HG03558 (cell line): ENCODE data around the gene PDE9A.

ENCODE experiments used
- ATAC-seq: cut with Tn5 transposase; IDR thresholded peaks from one replicate; pipeline ENCODE4 v1.9.1; 2021; ENCODE audit warnings: moderate number of reproducible peaks; ENCODE audit not compliant: unreplicated experiment; ENCODE audit errors: extremely low read depth

Gene PDE9A

DNA sequence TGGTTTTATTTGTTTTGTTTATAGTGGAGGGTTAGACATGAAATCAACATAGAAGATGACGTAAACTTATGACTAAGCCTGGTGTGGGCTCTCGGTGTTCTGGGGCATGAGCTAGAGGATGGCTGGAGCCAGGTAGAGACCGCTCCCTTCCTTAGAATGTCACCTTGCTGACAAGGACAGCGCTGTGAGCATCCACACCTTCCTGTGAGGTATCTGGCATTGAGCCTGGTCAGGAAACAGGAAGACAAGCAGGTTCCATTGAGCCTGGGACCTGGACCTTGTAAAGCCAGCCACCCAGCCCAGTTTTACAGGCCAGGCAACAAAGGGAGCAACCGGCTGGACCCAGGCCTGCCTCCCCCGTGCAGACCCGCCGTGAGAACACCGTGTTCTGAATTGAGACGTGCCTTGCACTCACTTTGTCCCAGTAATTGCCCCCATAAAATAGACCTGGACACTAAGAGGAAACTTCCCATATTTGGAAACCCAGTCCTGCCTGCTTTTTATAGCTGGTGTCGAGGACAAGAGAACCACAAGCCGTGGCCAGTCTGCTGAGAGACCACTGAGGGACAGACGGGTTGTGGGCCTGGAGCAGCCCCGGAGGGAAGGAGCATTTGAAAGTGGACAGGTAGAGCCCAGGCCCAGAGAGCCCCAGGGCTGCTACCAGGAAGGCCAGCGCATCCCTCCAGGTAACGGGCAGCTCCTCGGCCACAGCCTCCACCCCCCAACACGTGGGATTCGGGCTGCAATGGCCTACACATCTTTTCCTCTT is 78.0 kb downstream of the PDE9A start:
- ATAC-seq = no peak

DNA sequence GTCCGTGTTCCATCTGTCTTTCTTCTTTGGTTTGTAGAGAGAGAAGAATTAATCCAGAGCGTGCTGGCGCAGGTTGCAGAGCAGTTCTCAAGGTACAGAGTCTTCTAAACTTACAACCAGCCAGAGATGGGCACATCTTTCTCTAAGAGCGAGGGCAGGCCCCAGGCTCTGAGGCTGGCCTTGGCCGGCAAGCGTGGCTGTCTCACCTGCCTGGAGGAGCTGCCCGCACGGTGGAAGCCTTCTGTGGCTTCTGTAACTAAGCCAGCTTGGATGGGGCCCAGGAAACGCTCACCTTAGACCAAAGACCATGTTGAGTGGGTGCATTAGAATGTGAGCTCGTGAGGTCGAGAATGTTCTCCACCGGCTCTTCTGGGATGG is 78.6 kb downstream of the PDE9A start:
- no peak for ATAC-seq

GRCh38 chr21:42733037-42733627 is 79.7 kb downstream of the PDE9A start:
- no peak for ATAC-seq

- no peak for ATAC-seq
Observed at GRCh38 chr21:42733874-42734273, 80.5 kb downstream of the PDE9A start.

GRCh38 chr21:42734323-42734971 is 81.0 kb downstream of the PDE9A start:
- ATAC-seq = no peak

DNA sequence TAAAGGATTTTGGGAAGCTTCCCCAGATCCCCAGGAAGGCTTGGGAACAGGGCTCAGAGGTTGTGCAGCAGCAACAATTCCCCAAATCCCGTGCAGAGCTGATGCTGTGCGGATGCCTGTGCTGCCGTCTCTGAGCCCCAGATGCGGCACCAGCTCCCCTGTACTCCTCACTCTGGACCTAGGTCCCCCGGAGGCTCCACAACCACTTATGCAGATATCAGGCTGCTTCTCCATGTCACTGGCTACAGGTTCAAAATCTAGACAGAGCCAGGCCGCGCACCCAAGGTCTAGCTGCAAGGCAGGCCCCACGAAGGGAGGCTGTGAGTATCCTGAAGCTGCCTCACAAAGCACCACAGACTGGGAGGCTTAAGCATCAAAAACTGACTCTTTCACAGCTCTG is 81.6 kb downstream of the PDE9A start:
- ATAC-seq = no peak

- no peak for ATAC-seq
Observed at GRCh38 chr21:42735944-42736343, 82.5 kb downstream of the PDE9A start.

DNA sequence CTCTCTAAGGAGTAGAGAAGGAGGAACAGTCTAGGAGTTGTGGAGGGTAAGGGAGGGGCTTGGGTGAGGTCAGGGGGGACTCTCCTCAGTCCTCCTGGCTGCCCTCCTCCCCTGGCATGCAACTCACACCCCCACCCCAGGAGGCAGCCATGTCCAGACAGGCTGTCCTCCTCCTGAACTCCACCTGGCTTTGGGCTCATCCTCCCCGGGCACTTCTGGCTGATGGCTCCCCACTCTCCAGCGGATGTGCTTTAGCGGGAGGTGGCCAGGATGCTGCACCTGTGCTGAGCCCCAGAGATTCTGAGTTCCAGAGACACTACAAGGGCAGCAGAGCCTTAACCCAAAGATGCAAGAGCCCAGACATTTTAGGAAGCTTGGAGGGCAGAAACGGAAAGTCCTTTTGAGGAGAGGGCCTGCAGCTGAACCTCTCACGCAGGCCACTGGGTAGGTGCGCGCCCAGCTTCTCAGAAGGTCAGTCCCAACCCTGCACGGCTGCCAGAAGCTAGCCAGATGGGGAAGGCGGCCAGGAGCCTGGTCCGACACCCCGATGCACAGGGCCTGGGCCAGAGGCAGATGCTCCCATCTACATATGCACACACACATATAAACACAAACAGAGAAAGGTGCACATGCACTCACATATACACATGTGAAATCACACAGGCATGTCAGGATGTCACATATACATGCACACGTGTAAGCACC is 83.4 kb downstream of the PDE9A start:
- ATAC-seq = no peak

DNA sequence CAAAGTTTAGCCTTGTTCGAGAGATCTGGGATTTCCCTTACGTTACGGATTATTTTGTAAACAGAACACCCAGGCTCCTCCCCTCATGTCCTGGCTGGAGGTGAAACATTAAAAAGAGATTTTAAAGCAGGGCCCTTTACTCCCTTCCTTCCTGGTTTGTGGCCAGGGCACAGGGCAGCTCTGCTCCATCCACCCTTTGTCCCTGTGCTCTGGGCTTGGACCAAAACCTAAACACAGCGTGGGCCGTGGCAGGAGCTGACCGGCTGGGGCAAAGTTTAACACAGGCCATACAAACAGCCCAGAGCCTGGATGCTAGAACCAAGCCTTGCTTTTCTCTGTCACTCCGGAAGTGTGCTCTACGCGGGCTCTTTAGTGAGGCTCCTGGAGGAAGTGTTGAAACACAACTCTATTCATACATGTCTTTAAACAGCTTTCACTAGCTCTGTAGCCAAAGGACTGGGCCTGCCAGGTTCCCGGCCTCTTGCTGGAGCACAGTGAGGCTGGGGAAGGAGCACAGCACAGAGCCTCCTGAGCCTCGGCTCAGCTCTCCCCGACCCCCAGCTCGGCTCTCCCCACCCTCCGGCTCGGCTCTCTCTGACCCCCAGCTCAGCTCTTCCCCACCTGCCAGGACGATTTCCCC is 84.7 kb downstream of the PDE9A start:
- no peak for ATAC-seq

DNA sequence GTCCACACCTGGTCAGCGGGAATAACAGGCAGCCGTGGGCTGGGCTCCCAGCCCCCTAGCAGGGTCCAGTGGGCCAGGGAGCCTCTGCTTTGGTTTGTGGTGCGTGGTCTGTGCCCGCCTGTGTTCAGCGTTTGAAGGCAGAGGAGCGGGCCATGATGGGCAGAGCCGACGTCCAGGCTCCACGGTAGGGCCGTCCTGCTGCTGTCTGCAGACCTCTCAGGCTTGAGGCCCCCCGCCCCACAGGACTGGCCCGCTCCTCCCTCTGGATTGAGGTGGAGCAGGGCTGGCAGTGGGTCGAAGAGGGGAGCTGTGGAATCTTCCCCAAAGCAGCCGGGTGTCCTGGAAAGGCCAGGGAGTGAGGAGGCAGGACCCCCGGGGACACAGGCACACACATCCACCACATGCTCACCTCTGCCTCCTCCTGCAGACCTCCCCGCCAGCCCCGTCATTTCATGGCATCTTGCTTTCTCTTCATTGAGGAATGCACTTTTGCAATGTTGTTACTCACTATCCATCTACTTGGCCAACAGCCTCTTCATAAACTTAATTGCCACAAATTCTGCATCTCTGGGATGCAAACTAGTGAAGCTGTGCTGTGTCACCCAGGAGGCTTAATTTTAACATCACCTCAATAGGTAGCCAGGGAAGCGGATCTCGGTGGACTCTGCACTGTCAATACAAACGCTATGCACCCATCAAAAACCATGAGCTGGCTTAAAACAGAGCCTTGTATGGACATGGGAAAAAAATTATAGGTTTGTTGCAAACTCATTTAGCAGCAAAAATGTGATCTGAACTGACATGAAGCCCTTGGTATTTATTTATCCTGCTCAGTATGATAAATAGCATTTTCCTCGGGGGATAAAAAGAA is 85.9 kb downstream of the PDE9A start:
- no peak for ATAC-seq

- no peak for ATAC-seq
Observed at GRCh38 chr21:42740405-42740909, 87.0 kb downstream of the PDE9A start.

- no peak for ATAC-seq
Observed at GRCh38 chr21:42741066-42741465, 87.6 kb downstream of the PDE9A start.

DNA sequence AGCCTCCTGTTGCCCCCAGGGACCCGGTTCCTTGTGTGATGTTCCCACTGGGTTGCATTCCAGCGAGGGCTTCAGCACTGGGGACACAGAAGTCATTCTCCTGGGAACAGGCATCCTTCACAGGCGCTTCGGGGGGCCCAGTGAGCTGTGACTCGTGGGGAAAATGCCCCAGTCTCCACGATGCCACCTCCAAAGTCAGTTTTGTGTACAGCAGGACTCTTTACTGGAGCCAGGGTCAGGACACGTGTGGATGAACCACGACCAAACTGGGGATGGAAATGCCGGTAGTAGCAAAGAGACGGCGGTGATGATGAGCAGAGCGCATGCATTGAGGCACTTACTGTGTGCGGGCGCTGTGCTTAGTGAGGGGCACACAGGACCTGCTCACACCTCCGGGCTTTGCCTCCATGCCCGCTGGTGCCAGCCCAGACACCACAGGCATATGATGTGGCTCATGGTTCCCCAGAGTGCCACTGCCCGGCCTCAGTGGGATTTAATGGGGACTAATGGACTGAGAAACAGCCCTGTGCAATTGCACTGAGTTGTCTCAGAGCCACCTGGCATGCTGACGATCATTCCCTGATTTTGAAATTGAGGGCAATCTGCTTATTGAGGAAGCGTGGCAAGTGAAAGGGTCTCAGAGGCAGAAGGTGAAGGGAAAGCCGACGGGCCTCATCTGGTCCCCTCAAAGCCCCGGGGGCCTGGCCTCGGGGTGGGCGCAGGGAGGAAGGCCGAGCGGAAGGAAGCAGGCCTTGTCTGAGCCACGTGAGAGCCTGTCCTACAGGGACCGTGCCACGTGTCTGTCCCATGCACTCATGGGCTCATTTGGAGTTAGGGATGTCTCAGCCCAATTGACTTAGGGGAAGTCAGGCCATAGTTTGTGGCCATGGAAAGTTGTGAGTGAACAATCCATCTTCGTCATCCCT is 91.4 kb downstream of the PDE9A start:
- no peak for ATAC-seq

DNA sequence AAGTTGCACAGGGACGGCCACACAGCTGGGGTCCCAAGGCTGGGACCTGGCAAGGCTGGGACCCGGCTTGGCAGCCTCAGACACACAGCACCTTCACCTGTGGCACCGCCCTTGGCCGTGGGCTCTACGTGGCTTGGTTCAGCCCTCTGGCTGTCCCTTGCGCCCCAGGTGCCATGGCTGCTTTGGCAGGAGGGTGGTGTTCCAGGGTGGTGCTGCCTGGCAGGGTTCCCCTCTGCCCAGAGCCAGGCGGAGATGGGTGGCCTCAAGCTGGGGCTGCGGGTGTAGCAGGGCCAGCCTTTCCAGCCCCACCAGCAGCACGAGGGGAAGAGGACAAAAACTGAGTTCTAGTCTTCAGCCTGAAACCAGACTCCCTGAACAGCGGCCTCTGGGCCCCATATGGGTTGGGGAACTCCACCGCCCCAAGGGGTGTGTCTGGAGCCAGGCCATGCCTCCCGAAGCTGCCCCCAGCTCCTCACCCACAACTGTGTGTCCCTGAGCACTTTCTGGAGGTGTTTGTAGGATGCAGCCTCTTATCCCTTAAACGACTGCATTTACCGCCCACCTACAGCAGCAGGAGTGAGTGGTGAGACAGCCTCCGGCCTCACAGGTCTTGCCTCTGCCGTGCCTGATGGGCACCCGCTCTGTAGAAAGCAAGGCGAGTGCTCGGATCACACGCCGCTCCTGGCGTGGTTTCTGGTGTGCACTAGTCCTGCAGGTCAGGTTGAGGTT is 92.3 kb downstream of the PDE9A start:
- ATAC-seq = no peak

GRCh38 chr21:42746240-42746592 is 92.8 kb downstream of the PDE9A start:
- no peak for ATAC-seq

DNA sequence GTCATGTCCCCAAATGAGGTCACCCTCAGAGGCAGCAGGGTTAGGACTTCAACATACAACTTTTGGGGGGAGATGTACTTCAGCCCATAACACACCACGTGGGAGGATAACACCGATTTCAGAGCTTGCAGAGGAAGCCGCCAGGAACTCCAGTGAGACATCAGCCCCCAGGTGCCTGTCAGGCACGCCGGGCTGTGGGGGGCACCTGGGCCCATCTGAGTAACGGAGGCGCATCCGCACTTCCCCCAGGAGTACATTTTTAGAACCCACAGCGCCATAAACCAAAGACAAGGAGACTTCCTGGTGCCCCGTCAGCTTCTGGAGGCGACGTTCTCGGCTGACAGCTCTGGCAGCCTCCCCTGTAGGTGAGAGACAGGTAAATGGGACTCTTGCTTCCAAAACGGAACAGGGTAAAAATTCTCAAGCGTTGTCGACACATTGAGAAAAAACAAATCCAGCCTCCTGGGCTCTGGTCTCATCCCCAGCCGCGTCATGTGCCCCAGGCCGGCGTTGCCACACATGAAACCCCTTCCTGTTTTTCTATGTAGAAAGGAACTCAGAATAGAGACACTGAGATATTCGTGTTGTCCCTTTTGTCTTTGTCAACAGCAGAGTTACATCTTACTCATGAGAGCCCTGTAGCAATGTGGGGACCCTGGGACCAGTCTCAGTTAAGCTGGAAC is 93.3 kb downstream of the PDE9A start:
- ATAC-seq = no peak

- no peak for ATAC-seq
Observed at GRCh38 chr21:42747276-42747701, 93.9 kb downstream of the PDE9A start.
